H9 (cell line): ENCODE measurements around the gene SYNE2. TPM values are rescaled to one million over a fixed set of nuclear protein-coding genes. Genes with fewer than 3 reads are reported as not detected.

ENCODE experiments used
- DNase-seq: peaks from one replicate; pipeline ENCODE4 v3.0.0-alpha.2; 2017
- H2AFZ ChIP-seq: one replicate; pipeline ENCODE4 v1.6.1; 2013; ENCODE audit warnings: mild to moderate bottlenecking, low read length, control low read depth, moderate library complexity
- H2AK5ac ChIP-seq: 2 replicates; pipeline ENCODE4 v1.6.1; 2013; ENCODE audit warnings: low read length, control low read depth, mixed read lengths; ENCODE audit not compliant: insufficient read length
- H2BK120ac ChIP-seq: one replicate; pipeline ENCODE4 v1.6.1; 2013; ENCODE audit warnings: low read depth, mild to moderate bottlenecking, low read length, control low read depth, inconsistent platforms; ENCODE audit not compliant: poor library complexity, severe bottlenecking
- H2BK12ac ChIP-seq: 2 replicates; pipeline ENCODE4 v1.6.1; 2013; ENCODE audit warnings: low read length, control low read depth, mixed read lengths, low read depth; ENCODE audit not compliant: insufficient read length
- H2BK15ac ChIP-seq: 2 replicates; pipeline ENCODE4 v1.6.1; 2013; ENCODE audit warnings: low read depth, low read length, control low read depth
- H2BK20ac ChIP-seq: one replicate; pipeline ENCODE4 v1.6.1; 2013; ENCODE audit warnings: low read depth, mild to moderate bottlenecking, low read length, control low read depth, inconsistent platforms; ENCODE audit not compliant: poor library complexity, severe bottlenecking
- H2BK5ac ChIP-seq: 2 replicates; pipeline ENCODE4 v1.6.1; 2013; ENCODE audit warnings: low read length, control low read depth, mixed read lengths; ENCODE audit not compliant: insufficient read length
- H3K14ac ChIP-seq: 2 replicates; pipeline ENCODE4 v1.6.1; 2013; ENCODE audit warnings: low read length, control low read depth; ENCODE audit not compliant: insufficient read depth
- H3K18ac ChIP-seq: 2 replicates; pipeline ENCODE4 v1.6.1; 2013; ENCODE audit warnings: low read depth, mild to moderate bottlenecking, mixed read lengths, low read length, control low read depth; ENCODE audit not compliant: insufficient read length
- H3K23ac ChIP-seq: 2 replicates; pipeline ENCODE4 v1.6.1; 2013; ENCODE audit warnings: low read length, control low read depth, mixed read lengths, low read depth; ENCODE audit not compliant: insufficient read length
- H3K23me2 ChIP-seq: 2 replicates; pipeline ENCODE4 v1.6.1; 2013; ENCODE audit warnings: low read depth, mild to moderate bottlenecking, mixed read lengths, low read length, control low read depth; ENCODE audit not compliant: insufficient read length, poor library complexity, severe bottlenecking
- H3K27ac ChIP-seq: 2 replicates; pipeline ENCODE4 v1.5.1; 2013; ENCODE audit warnings: low read length, control low read depth, mixed read lengths, low read depth; ENCODE audit not compliant: insufficient read length
- H3K27me3 ChIP-seq: 2 replicates; pipeline ENCODE4 v1.6.1; 2013; ENCODE audit warnings: low read length, control low read depth, inconsistent platforms; ENCODE audit not compliant: insufficient read depth
- H3K4ac ChIP-seq: 2 replicates; pipeline ENCODE4 v1.6.1; 2013; ENCODE audit warnings: low read depth, mild to moderate bottlenecking, control low read depth, inconsistent platforms, low read length, moderate library complexity
- H3K4me1 ChIP-seq: 2 replicates; pipeline ENCODE4 v1.6.1; 2013; ENCODE audit warnings: low read length, control low read depth, inconsistent platforms; ENCODE audit not compliant: insufficient read depth
- H3K4me2 ChIP-seq: 2 replicates; pipeline ENCODE4 v1.6.1; 2013; ENCODE audit warnings: low read length, control low read depth, mixed read lengths; ENCODE audit not compliant: insufficient read length, insufficient read depth
- H3K56ac ChIP-seq: 2 replicates; pipeline ENCODE4 v1.6.1; 2013; ENCODE audit warnings: low read depth, mild to moderate bottlenecking, mixed read lengths, low read length, control low read depth; ENCODE audit not compliant: insufficient read length
- H3K79me1 ChIP-seq: 2 replicates; pipeline ENCODE4 v1.6.1; 2013; ENCODE audit warnings: low read depth, mild to moderate bottlenecking, moderate library complexity, low read length, control low read depth, inconsistent platforms; ENCODE audit not compliant: insufficient read depth, poor library complexity, severe bottlenecking
- H3K79me2 ChIP-seq: 2 replicates; pipeline ENCODE4 v1.6.1; 2013; ENCODE audit warnings: low read length, control low read depth, inconsistent platforms; ENCODE audit not compliant: insufficient read depth
- H3K9ac ChIP-seq: 2 replicates; pipeline ENCODE4 v1.6.1; 2013; ENCODE audit warnings: low read length, control low read depth, mixed read lengths; ENCODE audit not compliant: insufficient read length; ENCODE audit errors: extremely low read depth
- H3K9me3 ChIP-seq: one replicate; pipeline ENCODE4 v1.6.1; 2013; ENCODE audit warnings: low read depth, low read length, inconsistent platforms; ENCODE audit not compliant: control insufficient read depth
- H3T11ph ChIP-seq: one replicate; pipeline ENCODE4 v1.6.1; 2013; ENCODE audit warnings: mild to moderate bottlenecking, low read length, control low read depth, inconsistent platforms
- H4K20me1 ChIP-seq: one replicate; pipeline ENCODE4 v1.6.1; 2013; ENCODE audit not compliant: control insufficient read depth, insufficient read length, insufficient read depth
- H4K5ac ChIP-seq: 2 replicates; pipeline ENCODE4 v1.6.1; 2013; ENCODE audit warnings: low read depth, mild to moderate bottlenecking, mixed read lengths, low read length, control low read depth; ENCODE audit not compliant: insufficient read length
- H4K8ac ChIP-seq: replicated peaks from 2 replicates; pipeline ENCODE4 v1.6.1; 2013; ENCODE audit warnings: low read length, control low read depth, mixed read lengths, low read depth; ENCODE audit not compliant: insufficient read length
- H4K91ac ChIP-seq: 2 replicates; pipeline ENCODE4 v1.6.1; 2013; ENCODE audit warnings: low read depth, mild to moderate bottlenecking, moderate library complexity, mixed read lengths, low read length, control low read depth; ENCODE audit not compliant: insufficient read length
- H3K27ac Mint-ChIP-seq, 3 experiments: 2 replicates in 2 of 3; 3 replicates in 1 of 3; pipeline ENCODE4 v1.8.0; 2020 to 2021; ENCODE audit warnings: mixed read lengths in 3 of 3, mild to moderate bottlenecking in 1 of 3, moderate library complexity in 1 of 3
- H3K27me3 Mint-ChIP-seq: 2 replicates; pipeline ENCODE4 v1.8.0; 2021; ENCODE audit warnings: low read depth, mild to moderate bottlenecking, moderate library complexity, mixed read lengths
- H3K36me3 Mint-ChIP-seq, 3 experiments: 2 replicates in 2 of 3; 3 replicates in 1 of 3; pipeline ENCODE4 v1.8.0; 2020 to 2021; ENCODE audit warnings: low read depth in 3 of 3, mixed read lengths in 3 of 3; ENCODE audit not compliant: insufficient read depth in 1 of 3
- H3K4me1 Mint-ChIP-seq, 2 experiments: 2 replicates each; pipeline ENCODE4 v1.8.0; 2020; ENCODE audit warnings: mixed read lengths in 2 of 2
- H3K4me3 Mint-ChIP-seq, 2 experiments: 2 replicates in 1 of 2; 3 replicates in 1 of 2; pipeline ENCODE4 v1.8.0; 2020 to 2021; ENCODE audit warnings: mild to moderate bottlenecking in 2 of 2, mixed read lengths in 2 of 2, moderate library complexity in 1 of 2
- H3K9me3 Mint-ChIP-seq, 2 experiments: 2 replicates in 1 of 2; 3 replicates in 1 of 2; pipeline ENCODE4 v1.8.0; 2020; ENCODE audit warnings: mild to moderate bottlenecking in 2 of 2, mixed read lengths in 2 of 2, moderate library complexity in 1 of 2
- CTCF ChIP-seq: fragments of 200-600 bp; sonication (generic); conservative IDR thresholded peaks from 3 replicates; pipeline ENCODE4 v1.8.0; 2021; ENCODE audit warnings: antibody characterized with exemption, mild to moderate bottlenecking
- microRNA-seq: library from miRNA; unstranded; fragments of <30 nt; microRNA quantifications from one replicate; pipeline ENCODE4, GENCODE V29; 2020; ENCODE audit warnings: borderline microRNAs expressed
- total RNA-seq: library from RNA; stranded (reverse); gene quantifications from 2 replicates; pipeline ENCODE4 v1.2.1, GENCODE V29; 2021

The SYNE2 gene
- total RNA-seq, 1 experiment from 2014 or later = 43.3 TPM

DNA sequence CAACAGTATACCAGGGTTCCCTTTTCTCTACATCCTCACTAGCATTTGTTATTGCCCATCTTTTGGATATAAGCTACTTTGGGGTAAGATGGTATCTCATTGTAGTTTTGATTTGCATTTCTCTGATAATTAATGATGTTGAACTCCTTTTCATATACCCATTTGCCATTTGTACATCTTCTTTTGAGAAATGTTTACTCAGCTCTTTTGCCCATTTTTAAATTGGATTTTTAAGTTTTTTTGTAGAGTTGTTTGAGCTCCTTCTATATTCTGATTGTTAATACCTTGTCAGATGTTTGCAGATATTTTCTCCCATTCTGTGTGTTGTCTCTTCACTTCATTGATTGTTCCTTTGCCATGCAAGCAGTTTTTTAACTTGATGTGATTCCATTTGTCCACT is 419.2 kb downstream of the SYNE2 start:
- Histone ChIP-seq H2BK12ac (no peak overlapping the region), H3K4ac (no peak overlapping the region), H3K14ac (no peak overlapping the region), H3K23me2 (no peaks in the 10 kb centered on the region), H3K79me1 (no peaks in the 10 kb centered on the region), H3K4me2 (no peak overlapping the region), H3K23ac (no peak overlapping the region), H3K4me1 (no peaks in the 10 kb centered on the region), H2BK5ac (no peak overlapping the region), H4K20me1 (no peaks in the 10 kb centered on the region), H3K9me3 (no peaks in the 10 kb centered on the region), H3K56ac (no peak overlapping the region), H4K5ac (no peak overlapping the region), H4K8ac (no peak overlapping the region), H2AK5ac (no peak overlapping the region), H2AFZ (no peak overlapping the region), H3K27ac (no peak overlapping the region), H3K27me3 (no peaks in the 10 kb centered on the region), H4K91ac (no peak overlapping the region), H3K9ac (no peak overlapping the region), H3T11ph (no peak overlapping the region), H3K18ac (no peak overlapping the region), H3K79me2 (no peaks in the 10 kb centered on the region), H2BK15ac (no peak overlapping the region), H2BK120ac (no peak overlapping the region), H2BK20ac (no peak overlapping the region)
- Mint-ChIP-seq H3K4me3 (no peak overlapping the region), H3K27ac (no peak overlapping the region), H3K4me1 (no peaks in the 10 kb centered on the region), H3K27me3 (no peaks in the 10 kb centered on the region), H3K9me3 (no peaks in the 10 kb centered on the region), H3K36me3 (no peaks in the 10 kb centered on the region; a peak in 1 of 7 replicates)
- no peak for TF ChIP-seq CTCF
- DNase-seq = no peak

Small RNA genes within 50 kb of the gene (microRNA-seq; reads per million reads assigned to microRNA genes)
- not detected for gene MIR548H1

Other genes with a start within 250 kb of the SYNE2 start
- 24.0 and 26.4 TPM in 2 replicates for gene WDR89, start 211.1 kb upstream of the SYNE2 start, total RNA-seq
- gene SGPP1, start 124.9 kb upstream of the SYNE2 start, total RNA-seq = 5.5 and 5.8 TPM in 2 replicates